ENCODE measurements around the gene ZNF646.

Gene ZNF646

GRCh38 chr16:31050280-31051030 lies 23.8 kb upstream of the ZNF646 start:
- H3K4me1 Mint-ChIP-seq (ENCODE audit: low read depth) = peaks cover 4% of the 10 kb centered on the region
- no peak overlapping the region for H3K27ac Mint-ChIP-seq
- no peaks in the 10 kb centered on the region for H3K9me3 Mint-ChIP-seq
- H3K4me3 Mint-ChIP-seq = no peak overlapping the region
- peaks cover 1% of the 10 kb centered on the region for H3K36me3 Mint-ChIP-seq (ENCODE audit: low read depth)
- no peaks in the 10 kb centered on the region for H3K27me3 Mint-ChIP-seq (ENCODE audit: low read depth)

- no peaks in the 10 kb centered on the region for H3K27me3 Mint-ChIP-seq (ENCODE audit: low read depth)
- H3K9me3 Mint-ChIP-seq = no peaks in the 10 kb centered on the region
- peaks cover 4% of the 10 kb centered on the region for H3K4me1 Mint-ChIP-seq (ENCODE audit: low read depth)
- peak overlapping the region; percentile 47 for H3K27ac Mint-ChIP-seq
- peaks cover 4% of the 10 kb centered on the region for H3K36me3 Mint-ChIP-seq (ENCODE audit: low read depth)
- no peak overlapping the region for H3K4me3 Mint-ChIP-seq
These were observed 22.1 kb upstream of the ZNF646 start for GRCh38 chr16:31052114-31052513.

GRCh38 chr16:31055613-31056012 lies 18.6 kb upstream of the ZNF646 start:
- Mint-ChIP-seq H3K9me3 (no peaks in the 10 kb centered on the region), H3K27me3 (ENCODE audit: low read depth) (no peaks in the 10 kb centered on the region), H3K4me3 (no peak overlapping the region), H3K27ac (no peak overlapping the region), H3K4me1 (ENCODE audit: low read depth) (peaks cover 4% of the 10 kb centered on the region), H3K36me3 (ENCODE audit: low read depth) (peaks cover 12% of the 10 kb centered on the region)

- Mint-ChIP-seq H3K4me1 (ENCODE audit: low read depth) (peaks cover 29% of the 10 kb centered on the region), H3K27ac (no peak overlapping the region), H3K4me3 (no peak overlapping the region), H3K9me3 (no peaks in the 10 kb centered on the region), H3K36me3 (ENCODE audit: low read depth) (peaks cover 22% of the 10 kb centered on the region), H3K27me3 (ENCODE audit: low read depth) (no peaks in the 10 kb centered on the region)
These were observed 13.0 kb upstream of the ZNF646 start for GRCh38 chr16:31061126-31061812.

- no peak overlapping the region for H3K4me3 Mint-ChIP-seq
- peaks cover 34% of the 10 kb centered on the region for H3K4me1 Mint-ChIP-seq (ENCODE audit: low read depth)
- H3K27ac Mint-ChIP-seq = no peak overlapping the region
- H3K9me3 Mint-ChIP-seq = no peaks in the 10 kb centered on the region
- H3K27me3 Mint-ChIP-seq (ENCODE audit: low read depth) = no peaks in the 10 kb centered on the region
- peaks cover 22% of the 10 kb centered on the region for H3K36me3 Mint-ChIP-seq (ENCODE audit: low read depth)
These were observed 12.3 kb upstream of the ZNF646 start for GRCh38 chr16:31061813-31062440.

GRCh38 chr16:31063495-31063842 lies 10.8 kb upstream of the ZNF646 start:
- Mint-ChIP-seq H3K4me1 (ENCODE audit: low read depth) (peaks cover 39% of the 10 kb centered on the region), H3K4me3 (peak overlapping the region; percentile 70), H3K36me3 (ENCODE audit: low read depth) (peaks cover 22% of the 10 kb centered on the region), H3K9me3 (no peaks in the 10 kb centered on the region), H3K27me3 (ENCODE audit: low read depth) (no peaks in the 10 kb centered on the region), H3K27ac (peak overlapping the region; percentile 72)

GRCh38 chr16:31063843-31064611 lies 10.2 kb upstream of the ZNF646 start:
- Mint-ChIP-seq H3K27me3 (ENCODE audit: low read depth) (no peaks in the 10 kb centered on the region), H3K9me3 (no peaks in the 10 kb centered on the region), H3K4me3 (peak overlapping the region; percentile 70), H3K4me1 (ENCODE audit: low read depth) (peaks cover 39% of the 10 kb centered on the region), H3K27ac (peak overlapping the region; percentile 79), H3K36me3 (ENCODE audit: low read depth) (peaks cover 22% of the 10 kb centered on the region)

- Mint-ChIP-seq H3K4me3 (peak overlapping the region; percentile 70), H3K36me3 (ENCODE audit: low read depth) (peaks cover 19% of the 10 kb centered on the region), H3K27me3 (ENCODE audit: low read depth) (no peaks in the 10 kb centered on the region), H3K27ac (peak overlapping the region; percentile 79), H3K4me1 (ENCODE audit: low read depth) (peaks cover 43% of the 10 kb centered on the region), H3K9me3 (no peaks in the 10 kb centered on the region)
These were observed 9.2 kb upstream of the ZNF646 start for GRCh38 chr16:31064882-31065461.

GRCh38 chr16:31067342-31067741 lies 6.9 kb upstream of the ZNF646 start:
- H3K4me1 Mint-ChIP-seq (ENCODE audit: low read depth) = peaks cover 53% of the 10 kb centered on the region
- H3K9me3 Mint-ChIP-seq = no peaks in the 10 kb centered on the region
- H3K27ac Mint-ChIP-seq = no peak overlapping the region
- H3K4me3 Mint-ChIP-seq = no peak overlapping the region
- no peaks in the 10 kb centered on the region for H3K27me3 Mint-ChIP-seq (ENCODE audit: low read depth)
- peaks cover 10% of the 10 kb centered on the region for H3K36me3 Mint-ChIP-seq (ENCODE audit: low read depth)

- Mint-ChIP-seq H3K9me3 (no peaks in the 10 kb centered on the region), H3K27ac (peak overlapping the region; percentile 88), H3K4me3 (peak overlapping the region; percentile 99), H3K36me3 (ENCODE audit: low read depth) (peaks cover 9% of the 10 kb centered on the region), H3K4me1 (ENCODE audit: low read depth) (peaks cover 30% of the 10 kb centered on the region), H3K27me3 (ENCODE audit: low read depth) (no peaks in the 10 kb centered on the region)
These were observed 2.4 kb upstream of the ZNF646 start for GRCh38 chr16:31071861-31072260.

GRCh38 chr16:31072540-31073141 lies 1.6 kb upstream of the ZNF646 start:
- H3K27me3 Mint-ChIP-seq (ENCODE audit: low read depth) = no peaks in the 10 kb centered on the region

GRCh38 chr16:31073142-31073969 lies 866 bp upstream of the ZNF646 start:
- Mint-ChIP-seq H3K9me3 (no peaks in the 10 kb centered on the region), H3K27ac (peak overlapping the region; percentile 98), H3K27me3 (ENCODE audit: low read depth) (no peaks in the 10 kb centered on the region), H3K36me3 (ENCODE audit: low read depth) (peaks cover 14% of the 10 kb centered on the region), H3K4me1 (ENCODE audit: low read depth) (peaks cover 24% of the 10 kb centered on the region), H3K4me3 (peak overlapping the region; percentile 99)

More at GRCh38 chr16:31072540-31073141, 1.6 kb upstream of the ZNF646 start:
- H3K27ac Mint-ChIP-seq = peak overlapping the region; percentile 88
- peaks cover 26% of the 10 kb centered on the region for H3K4me1 Mint-ChIP-seq (ENCODE audit: low read depth)
- H3K36me3 Mint-ChIP-seq (ENCODE audit: low read depth) = peaks cover 9% of the 10 kb centered on the region
- H3K4me3 Mint-ChIP-seq = peak overlapping the region; percentile 99
- no peaks in the 10 kb centered on the region for H3K9me3 Mint-ChIP-seq

- peaks cover 23% of the 10 kb centered on the region for H3K36me3 Mint-ChIP-seq (ENCODE audit: low read depth)
These were observed 577 bp downstream of the ZNF646 start for GRCh38 chr16:31074814-31075183.

More at GRCh38 chr16:31074814-31075183, 577 bp downstream of the ZNF646 start:
- Mint-ChIP-seq H3K4me3 (peak overlapping the region; percentile 99), H3K9me3 (no peaks in the 10 kb centered on the region), H3K4me1 (ENCODE audit: low read depth) (peaks cover 22% of the 10 kb centered on the region), H3K27ac (peak overlapping the region; percentile 98), H3K27me3 (ENCODE audit: low read depth) (no peaks in the 10 kb centered on the region)

Measured in T-helper 1 cell treated with Interleukin-12 subunit alpha and Interleukin-12 subunit beta and Interleukin-4 antibody, amounts not matched to agents 30 μg/mL and 1 μg/mL, for 36 hours (primary cell).